ENCODE measurements around the gene NTN1. TPM values are rescaled to one million over a fixed set of nuclear protein-coding genes. Genes with fewer than 3 reads are reported as not detected.

Gene NTN1
- total RNA-seq, 2 donors from 2014 or later = 68.8 to 79.0 TPM

- no peaks in the 10 kb centered on the region for H3K27me3 ChIP-seq (replicated peaks; ENCODE audit: insufficient read depth)
- DNase-seq (ENCODE audit: low spot score) (no peak), ATAC-seq (ENCODE audit: insufficient number of reproducible peaks, low FRiP score, low read depth) (peak; percentile 68)
- H3K27ac ChIP-seq = peak overlapping the region; percentile 78 to 85
- H3K4me3 ChIP-seq = peak overlapping the region; percentile 50
- H3K4me1 ChIP-seq (ENCODE audit: control insufficient read depth in 1 of 2, low read depth in 2 of 2) = peaks cover 11 to 47% of the 10 kb centered on the region in 2 donors
- H3K36me3 ChIP-seq = no peaks in the 10 kb centered on the region
- TF ChIP-seq CTCF (IDR thresholded peaks at IDR 0.05) = no peak
- H3K9me3 ChIP-seq = no peaks in the 10 kb centered on the region
Measured at GRCh38 chr17:9228408-9229159, 207.3 kb downstream of the NTN1 start.

- no peak for DNase-seq (ENCODE audit: low spot score)
- Histone ChIP-seq H3K4me3 (no peak overlapping the region), H3K27me3 (replicated peaks; ENCODE audit: insufficient read depth) (no peaks in the 10 kb centered on the region), H3K9me3 (no peaks in the 10 kb centered on the region), H3K36me3 (no peaks in the 10 kb centered on the region), H3K27ac (peak overlapping the region in 1 of 2 donors; percentile 85), H3K4me1 (ENCODE audit: control insufficient read depth in 1 of 2, low read depth in 2 of 2) (peaks cover 11 to 47% of the 10 kb centered on the region in 2 donors)
- no peak for TF ChIP-seq CTCF (IDR thresholded peaks at IDR 0.05)
- no peak for ATAC-seq (ENCODE audit: insufficient number of reproducible peaks, low FRiP score, low read depth)
Measured at GRCh38 chr17:9229160-9229825, 208.0 kb downstream of the NTN1 start.

- ATAC-seq (ENCODE audit: insufficient number of reproducible peaks, low FRiP score, low read depth) = no peak
- no peak for TF ChIP-seq CTCF (IDR thresholded peaks at IDR 0.05)
- Histone ChIP-seq H3K4me1 (ENCODE audit: control insufficient read depth in 1 of 2, low read depth in 2 of 2) (peaks cover 11 to 46% of the 10 kb centered on the region in 2 donors), H3K27me3 (replicated peaks; ENCODE audit: insufficient read depth) (no peaks in the 10 kb centered on the region), H3K27ac (peak overlapping the region in 1 of 2 donors; percentile 85), H3K36me3 (no peaks in the 10 kb centered on the region), H3K4me3 (no peak overlapping the region), H3K9me3 (no peaks in the 10 kb centered on the region)
- DNase-seq (ENCODE audit: low spot score) = no peak
Measured at GRCh38 chr17:9229826-9230201, 208.5 kb downstream of the NTN1 start.

- Histone ChIP-seq H3K4me3 (no peak overlapping the region), H3K9me3 (no peaks in the 10 kb centered on the region), H3K4me1 (ENCODE audit: control insufficient read depth in 1 of 2, low read depth in 2 of 2) (peaks cover 8 to 40% of the 10 kb centered on the region in 2 donors), H3K27ac (peak overlapping the region in 1 of 2 donors; percentile 85), H3K27me3 (replicated peaks; ENCODE audit: insufficient read depth) (no peaks in the 10 kb centered on the region), H3K36me3 (no peaks in the 10 kb centered on the region)
- ATAC-seq (ENCODE audit: insufficient number of reproducible peaks, low FRiP score, low read depth) = no peak
- no peak for DNase-seq (ENCODE audit: low spot score)
- TF ChIP-seq CTCF (IDR thresholded peaks at IDR 0.05) = no peak
Measured at GRCh38 chr17:9230346-9230745, 209.0 kb downstream of the NTN1 start.

GRCh38 chr17:9230861-9231260 lies 209.6 kb downstream of the NTN1 start:
- H3K27me3 ChIP-seq (replicated peaks; ENCODE audit: insufficient read depth) = no peaks in the 10 kb centered on the region
- peaks cover 5 to 40% of the 10 kb centered on the region in 2 donors for H3K4me1 ChIP-seq (ENCODE audit: control insufficient read depth in 1 of 2, low read depth in 2 of 2)
- H3K9me3 ChIP-seq = no peaks in the 10 kb centered on the region
- H3K4me3 ChIP-seq = no peak overlapping the region
- ATAC-seq (ENCODE audit: insufficient number of reproducible peaks, low FRiP score, low read depth) (no peak), DNase-seq (ENCODE audit: low spot score) (no peak)
- peak overlapping the region in 1 of 2 donors; percentile 85 for H3K27ac ChIP-seq
- no peaks in the 10 kb centered on the region for H3K36me3 ChIP-seq
- TF ChIP-seq CTCF (IDR thresholded peaks at IDR 0.05) = no peak
